Measurements from ENCODE around the gene SHISA7.
A peak's percentile ranks its signal among the peaks of the same experiment; 100 is the strongest.
"Not testable (repeated sequence)": the region's sequence is repeated elsewhere in the genome, so short reads cannot be mapped to it uniquely, and the experiment has no call there.

SHISA7 gene

GRCh38 chr19:55408533-55408872 is 34.6 kb downstream of the SHISA7 start:
- DNase-seq, result no peak

- DNase-seq, result peak; percentile 97
These were observed 35.1 kb downstream of the SHISA7 start for GRCh38 chr19:55407800-55408532.

- not testable (repeated sequence) for DNase-seq
These were observed 35.6 kb downstream of the SHISA7 start, which contains the start of gene UBE2S for GRCh38 chr19:55407550-55407799. UBE2S (minus strand) TSS chr19:55407788; CDS start chr19:55407589, 199 bp downstream.

- no peak for DNase-seq
These were observed 36.1 kb downstream of the SHISA7 start for GRCh38 chr19:55406826-55407549.

DNA sequence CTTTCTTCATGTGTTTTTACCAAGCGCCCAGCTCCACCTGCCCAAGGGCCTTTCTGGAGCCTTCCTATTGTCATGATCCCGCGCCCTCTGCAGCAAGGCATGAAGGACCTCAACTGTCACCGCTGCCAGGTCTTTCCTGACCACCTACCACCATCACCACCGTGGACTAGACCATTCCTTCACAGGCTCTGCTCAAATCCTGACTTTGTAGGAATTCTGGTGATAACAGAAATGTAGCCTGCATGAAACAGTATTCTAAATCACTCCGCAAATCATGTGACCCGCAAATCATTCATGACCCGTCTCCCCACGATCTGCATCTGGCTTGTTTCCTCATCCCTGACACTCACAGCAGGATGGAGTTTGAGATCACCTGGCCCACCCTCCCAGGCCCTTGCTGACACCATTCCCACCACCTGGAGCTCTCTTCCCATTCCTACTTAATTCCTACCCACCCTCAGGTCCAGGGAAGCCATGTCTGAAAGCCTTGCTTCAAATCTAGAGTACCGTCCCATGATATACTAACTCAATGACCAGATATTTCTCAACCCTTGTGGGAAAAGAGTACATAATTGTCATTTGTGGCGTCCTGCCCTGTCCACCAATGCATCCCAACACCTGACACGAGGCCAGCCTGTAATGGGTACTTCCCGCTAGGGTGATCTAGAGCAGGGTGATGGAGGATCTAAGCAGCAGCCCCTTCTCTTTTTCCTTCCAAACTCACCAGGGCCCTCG is 36.8 kb downstream of the SHISA7 start:
- DNase-seq, result no peak

DNA sequence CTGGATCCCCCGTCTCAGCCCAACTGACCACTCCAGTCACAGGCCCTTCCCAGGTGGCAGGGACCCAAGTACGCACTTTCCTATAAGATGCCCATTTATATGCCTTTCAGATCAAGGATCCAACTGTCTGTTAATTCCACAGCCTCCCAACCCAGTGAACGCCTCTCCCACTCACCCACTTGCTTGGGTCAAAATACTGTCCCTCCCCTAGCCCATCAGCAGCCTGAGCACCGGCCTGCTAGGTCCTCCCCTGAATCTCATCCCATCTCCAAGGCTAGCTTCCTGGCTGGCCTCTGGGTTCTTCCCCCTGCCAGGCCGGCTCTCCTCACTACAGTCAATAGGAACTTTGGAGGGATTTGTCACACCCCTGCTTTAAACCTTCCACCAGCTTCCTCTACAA is 37.5 kb downstream of the SHISA7 start:
- no peak for DNase-seq

DNA sequence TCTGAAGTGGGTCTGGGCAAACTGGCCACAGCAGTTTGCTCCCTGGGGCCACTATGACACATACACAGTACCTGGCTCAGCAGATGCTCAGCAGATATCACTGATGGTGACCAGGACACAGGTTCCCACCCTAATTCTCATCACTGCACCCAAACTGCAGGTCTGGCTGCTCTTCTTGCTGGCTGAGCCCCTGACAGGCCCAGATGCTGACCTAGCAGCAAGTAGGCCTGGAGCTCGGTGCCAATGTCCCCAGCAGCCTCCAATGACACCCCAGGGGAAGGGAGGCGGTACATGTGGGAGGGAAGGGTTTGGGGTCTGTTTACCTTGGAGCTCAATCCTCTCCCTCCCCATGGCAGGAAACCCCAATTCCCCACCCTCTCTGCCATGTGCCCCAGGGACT is 40.6 kb downstream of the SHISA7 start:
- DNase-seq, result no peak

DNA sequence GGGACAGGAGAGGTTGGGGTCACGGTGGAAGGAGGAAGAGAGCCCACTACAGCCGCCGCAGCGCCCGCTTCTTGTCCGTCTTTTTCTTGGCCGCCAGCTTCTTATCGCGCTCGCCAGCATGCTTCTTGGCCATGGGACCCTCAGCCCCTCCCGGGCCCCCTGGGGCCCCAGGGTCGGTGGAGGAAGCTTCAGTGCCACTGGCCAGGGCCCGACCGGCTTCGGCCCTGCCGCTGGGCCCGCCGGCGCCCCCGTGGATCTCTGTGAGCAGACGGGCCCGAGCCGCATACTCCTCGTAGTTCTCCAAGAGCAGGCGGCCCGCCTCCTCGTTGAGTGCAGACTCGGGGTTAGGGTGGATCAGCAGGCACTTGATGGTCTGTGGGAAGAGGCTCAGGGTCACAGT is 41.7 kb downstream of the SHISA7 start:
- not testable (repeated sequence) for DNase-seq

DNA sequence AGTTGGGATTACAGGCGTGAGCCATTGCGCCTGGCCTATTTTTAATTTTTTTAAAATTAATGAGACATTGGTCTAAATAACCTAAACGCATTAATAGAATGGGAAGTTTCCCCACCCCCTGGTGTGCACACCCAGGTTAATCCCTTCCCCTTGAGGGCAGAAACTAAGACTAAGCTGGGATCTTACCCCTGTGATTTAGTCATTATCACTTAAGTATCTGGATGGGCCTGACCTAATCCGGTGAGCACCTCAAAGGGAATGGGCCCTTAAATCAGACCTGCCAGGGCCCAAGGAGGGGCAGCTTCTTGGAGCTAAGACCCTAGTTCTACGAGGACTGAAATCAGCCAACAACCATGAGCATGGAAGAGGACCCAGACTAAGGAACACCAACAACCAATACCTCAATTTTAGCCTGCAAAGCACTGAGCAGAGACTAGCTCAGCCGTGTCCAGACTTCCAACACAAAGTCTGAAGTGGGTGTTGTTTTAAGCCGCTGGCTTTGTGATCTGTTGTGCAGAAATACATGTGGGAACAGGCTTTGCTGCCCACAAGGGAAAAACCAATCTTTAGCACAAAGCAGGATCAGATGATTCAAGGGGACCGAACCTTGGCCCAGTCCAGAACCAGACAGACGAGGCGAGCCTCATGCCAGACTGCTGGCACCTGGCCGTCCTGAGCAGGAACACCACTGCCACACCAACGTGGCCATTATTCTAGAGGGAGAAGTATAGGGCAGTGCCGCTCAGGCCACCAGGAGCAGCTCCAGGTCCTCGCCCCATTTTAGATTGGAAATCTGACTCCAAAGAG is 42.6 kb downstream of the SHISA7 start:
- no peak for DNase-seq

GRCh38 chr19:55398200-55398925 is 44.7 kb downstream of the SHISA7 start:
- DNase-seq, result no peak

DNA sequence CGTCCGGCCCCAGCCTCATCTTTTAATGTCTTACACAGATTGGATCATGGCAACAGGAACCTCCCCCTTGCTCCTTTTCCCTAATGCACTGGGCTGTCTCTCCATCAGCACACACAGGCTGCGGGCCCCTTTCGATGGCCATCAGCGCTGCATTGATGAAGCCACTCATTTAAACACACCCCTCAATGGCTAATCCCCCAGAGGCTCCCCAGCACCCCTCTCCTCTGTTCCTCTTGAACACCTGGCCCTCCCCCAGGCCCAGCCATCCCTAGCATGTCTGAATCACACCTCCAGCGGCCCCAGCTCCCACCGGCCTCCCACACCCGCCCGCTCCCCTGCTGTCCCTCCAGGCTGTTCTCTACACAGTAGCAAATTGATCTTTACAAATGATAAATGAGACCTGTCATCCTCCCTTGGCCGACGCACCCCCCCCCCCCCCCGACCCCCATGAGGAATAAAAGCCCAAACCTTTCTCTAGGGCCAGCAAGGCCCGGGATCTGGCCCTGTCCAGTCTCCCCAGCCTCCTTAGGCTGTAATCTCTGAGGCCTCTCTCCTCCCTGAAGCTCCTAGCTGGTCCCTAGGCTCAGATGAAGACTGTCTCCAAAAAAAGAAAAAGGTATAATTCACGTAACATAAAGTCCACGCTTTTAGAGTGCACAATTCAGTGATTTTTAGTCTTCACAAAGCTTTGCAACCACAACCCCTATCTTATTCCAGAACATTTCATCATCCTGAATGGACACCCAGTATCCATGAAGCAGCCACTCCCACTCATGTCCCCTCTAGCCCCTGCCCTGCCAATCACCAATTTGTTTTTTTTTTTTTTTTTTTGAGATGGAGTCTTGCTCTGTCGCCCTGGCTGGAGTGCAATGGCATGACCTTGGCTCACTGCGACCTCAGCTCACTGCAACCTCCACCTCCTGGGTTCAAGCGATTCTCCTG is 50.0 kb downstream of the SHISA7 start:
- no peak for DNase-seq

- no peak for DNase-seq
These were observed 51.1 kb downstream of the SHISA7 start for GRCh38 chr19:55391702-55392615.

GRCh38 chr19:55391191-55391670 is 51.9 kb downstream of the SHISA7 start:
- no peak for DNase-seq

- DNase-seq, result no peak
These were observed 52.6 kb downstream of the SHISA7 start for GRCh38 chr19:55390461-55390880.

GRCh38 chr19:55389386-55390317 is 53.4 kb downstream of the SHISA7 start:
- DNase-seq, result no peak

DNA sequence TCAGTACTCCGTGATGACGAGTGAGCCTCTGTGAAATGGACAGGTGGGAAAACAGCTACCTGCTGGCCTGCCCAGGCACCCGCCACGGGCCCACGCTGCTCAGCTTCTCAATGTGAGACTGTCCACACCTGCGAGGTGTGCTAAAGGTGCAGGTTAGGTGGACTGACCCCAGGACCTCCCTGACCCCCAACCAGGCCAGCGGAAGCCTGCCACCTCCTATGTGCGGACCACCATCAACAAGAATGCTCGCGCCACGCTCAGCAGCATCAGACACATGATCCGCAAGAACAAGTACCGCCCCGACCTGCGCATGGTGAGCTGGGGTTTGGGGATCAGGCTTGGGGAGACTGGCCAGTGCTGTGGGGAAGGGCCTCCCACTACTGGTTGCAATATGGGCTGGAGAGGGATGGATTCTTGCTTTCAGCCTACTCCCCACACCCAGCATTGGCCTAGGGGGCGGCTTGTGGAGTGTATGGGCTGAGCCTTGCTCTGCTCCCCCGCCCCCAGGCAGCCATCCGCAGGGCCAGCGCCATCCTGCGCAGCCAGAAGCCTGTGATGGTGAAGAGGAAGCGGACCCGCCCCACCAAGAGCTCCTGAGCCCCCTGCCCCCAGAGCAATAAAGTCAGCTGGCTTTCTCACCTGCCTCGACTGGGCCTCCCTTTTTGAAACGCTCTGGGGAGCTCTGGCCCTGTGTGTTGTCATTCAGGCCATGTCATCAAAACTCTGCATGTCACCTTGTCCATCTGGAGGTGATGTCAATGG is 55.2 kb downstream of the SHISA7 start:
- DNase-seq, result no peak

DNA sequence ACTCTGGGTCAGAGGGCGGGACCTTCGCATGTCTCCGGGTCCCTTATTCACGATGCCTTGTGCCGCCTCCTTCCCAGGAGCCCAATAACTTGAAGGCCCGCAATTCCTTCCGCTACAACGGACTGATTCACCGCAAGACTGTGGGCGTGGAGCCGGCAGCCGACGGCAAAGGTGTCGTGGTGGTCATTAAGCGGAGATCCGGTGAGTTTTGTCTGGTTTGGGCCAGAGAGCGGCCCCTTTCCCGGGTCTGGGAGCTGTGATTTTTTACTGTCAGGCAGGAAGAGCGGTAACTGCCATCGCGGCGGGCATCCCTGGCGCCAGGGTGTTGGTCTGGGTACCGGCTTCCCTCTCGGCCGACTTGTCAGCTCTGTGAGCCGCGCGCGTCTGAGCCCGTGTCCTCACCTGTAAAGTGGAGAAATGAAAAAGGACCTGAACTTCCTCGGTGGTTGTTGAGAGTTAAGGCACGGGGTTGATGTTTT is 56.6 kb downstream of the SHISA7 start:
- no peak for DNase-seq

Measured in activated CD4-positive, CD25-positive, alpha-beta regulatory T cell treated with anti-CD3 and anti-CD28 coated beads, Interleukin-2, amount 50 U/mL, for 72 hours (primary cell).